ENCODE results near the gene LDLRAD1. TPM values are rescaled to one million over a fixed set of nuclear protein-coding genes. Genes with fewer than 3 reads are reported as not detected.
"Not testable (repeated sequence)": the region's sequence is repeated elsewhere in the genome, so short reads cannot be mapped to it uniquely, and the experiment has no call there.

The LDLRAD1 gene
- total and polyA plus RNA-seq, 4 donors, result 8.0 to 30.1 (median 26.8) TPM

GRCh38 chr1:54008876-54009275 lies 9.1 kb downstream of the LDLRAD1 start:
- Histone ChIP-seq H3K4me3 (no peak overlapping the region), H3K27me3 (ENCODE audit: control insufficient read depth in 3 of 3, insufficient read depth in 3 of 3, low read length in 2 of 3) (peaks cover 0 to 2% (median 0%) of the 10 kb centered on the region in 3 donors), H3K36me3 (ENCODE audit: control insufficient read depth in 4 of 4, insufficient read depth in 4 of 4, low read length in 4 of 4) (no peaks in the 10 kb centered on the region), H3K9me3 (ENCODE audit: control insufficient read depth in 4 of 4, insufficient read depth in 3 of 4, low read length in 3 of 4) (no peaks in the 10 kb centered on the region), H3K9ac (ENCODE audit: insufficient read depth in 1 of 2, low read length in 2 of 2) (no peak overlapping the region), H3K4me1 (ENCODE audit: control insufficient read depth in 5 of 5, insufficient read depth in 5 of 5, low read length in 5 of 5) (no peaks in the 10 kb centered on the region), H3K27ac (ENCODE audit: low read depth in 1 of 2, low read length in 1 of 2) (no peak overlapping the region)
- peak; percentile 6 to 32 (median 19) for DNase-seq
- WGBS, 2 donors, result 69 to 77% methylated on average over 13 of the region's 13 CpGs
- no peak for ATAC-seq (ENCODE audit: insufficient read depth, low FRiP score)
- TF ChIP-seq CTCF (IDR thresholded peaks at IDR 0.05; ENCODE audit: control extremely low read depth, extremely low read depth), result no peak

- H3K9ac ChIP-seq (ENCODE audit: insufficient read depth in 1 of 2, low read length in 2 of 2), result no peak overlapping the region
- no peak overlapping the region for H3K27ac ChIP-seq (ENCODE audit: low read depth in 1 of 2, low read length in 1 of 2)
- TF ChIP-seq CTCF (IDR thresholded peaks at IDR 0.05; ENCODE audit: control extremely low read depth, extremely low read depth), result no peak
- H3K4me3 ChIP-seq, result no peak overlapping the region
- no peaks in the 10 kb centered on the region for H3K36me3 ChIP-seq (ENCODE audit: control insufficient read depth in 4 of 4, insufficient read depth in 4 of 4, low read length in 4 of 4)
- peaks cover 0 to 2% (median 0%) of the 10 kb centered on the region in 5 donors for H3K4me1 ChIP-seq (ENCODE audit: control insufficient read depth in 5 of 5, insufficient read depth in 5 of 5, low read length in 5 of 5)
- WGBS, 2 donors, result 89 to 90% methylated on average over 4 of the region's 4 CpGs
- ATAC-seq (ENCODE audit: insufficient read depth, low FRiP score) (no peak), DNase-seq (no peak)
- no peaks in the 10 kb centered on the region for H3K27me3 ChIP-seq (ENCODE audit: control insufficient read depth in 3 of 3, insufficient read depth in 3 of 3, low read length in 2 of 3)
- H3K9me3 ChIP-seq (ENCODE audit: control insufficient read depth in 4 of 4, insufficient read depth in 3 of 4, low read length in 3 of 4), result no peaks in the 10 kb centered on the region
These were observed 10.4 kb downstream of the LDLRAD1 start for GRCh38 chr1:54007613-54008012.

- H3K36me3 ChIP-seq (ENCODE audit: control insufficient read depth in 4 of 4, insufficient read depth in 4 of 4, low read length in 4 of 4), result no peaks in the 10 kb centered on the region
- H3K9ac ChIP-seq (ENCODE audit: insufficient read depth in 1 of 2, low read length in 2 of 2), result no peak overlapping the region
- 74 to 84% methylated on average over 4 of the region's 4 CpGs for WGBS, 2 donors
- H3K9me3 ChIP-seq (ENCODE audit: control insufficient read depth in 4 of 4, insufficient read depth in 3 of 4, low read length in 3 of 4), result no peaks in the 10 kb centered on the region
- H3K27ac ChIP-seq (ENCODE audit: low read depth in 1 of 2, low read length in 1 of 2), result no peak overlapping the region
- DNase-seq (no peak), ATAC-seq (ENCODE audit: insufficient read depth, low FRiP score) (no peak)
- H3K4me1 ChIP-seq (ENCODE audit: control insufficient read depth in 5 of 5, insufficient read depth in 5 of 5, low read length in 5 of 5), result peaks cover 0 to 13% (median 0%) of the 10 kb centered on the region in 5 donors
- H3K4me3 ChIP-seq, result no peak overlapping the region
- TF ChIP-seq CTCF (IDR thresholded peaks at IDR 0.05; ENCODE audit: control extremely low read depth, extremely low read depth), result no peak
- no peaks in the 10 kb centered on the region for H3K27me3 ChIP-seq (ENCODE audit: control insufficient read depth in 3 of 3, insufficient read depth in 3 of 3, low read length in 2 of 3)
These were observed 11.5 kb downstream of the LDLRAD1 start for GRCh38 chr1:54006508-54006907.

GRCh38 chr1:54004481-54005049 lies 13.4 kb downstream of the LDLRAD1 start:
- H3K27ac ChIP-seq (ENCODE audit: low read depth in 1 of 2, low read length in 1 of 2), result no peak overlapping the region
- DNase-seq (no peak), ATAC-seq (ENCODE audit: insufficient read depth, low FRiP score) (no peak)
- H3K9ac ChIP-seq (ENCODE audit: insufficient read depth in 1 of 2, low read length in 2 of 2), result no peak overlapping the region
- H3K27me3 ChIP-seq (ENCODE audit: control insufficient read depth in 3 of 3, insufficient read depth in 3 of 3, low read length in 2 of 3), result no peaks in the 10 kb centered on the region
- TF ChIP-seq CTCF (IDR thresholded peaks at IDR 0.05; ENCODE audit: control extremely low read depth, extremely low read depth), result no peak
- no peak overlapping the region for H3K4me3 ChIP-seq
- H3K4me1 ChIP-seq (ENCODE audit: control insufficient read depth in 5 of 5, insufficient read depth in 5 of 5, low read length in 5 of 5), result peaks cover 0 to 14% (median 0%) of the 10 kb centered on the region in 5 donors
- H3K36me3 ChIP-seq (ENCODE audit: control insufficient read depth in 4 of 4, insufficient read depth in 4 of 4, low read length in 4 of 4), result no peaks in the 10 kb centered on the region
- 98% methylated on average over 27 of the region's 27 CpGs for WGBS, 2 donors
- no peaks in the 10 kb centered on the region for H3K9me3 ChIP-seq (ENCODE audit: control insufficient read depth in 4 of 4, insufficient read depth in 3 of 4, low read length in 3 of 4)

GRCh38 chr1:54003750-54004480 lies 14.1 kb downstream of the LDLRAD1 start:
- not testable (repeated sequence) for H3K27ac ChIP-seq (ENCODE audit: low read depth in 1 of 2, low read length in 1 of 2); H3K9ac ChIP-seq (ENCODE audit: insufficient read depth in 1 of 2, low read length in 2 of 2); H3K4me3 ChIP-seq; H3K27me3 ChIP-seq (ENCODE audit: control insufficient read depth in 3 of 3, insufficient read depth in 3 of 3, low read length in 2 of 3); H3K9me3 ChIP-seq (ENCODE audit: control insufficient read depth in 4 of 4, insufficient read depth in 3 of 4, low read length in 3 of 4); H3K36me3 ChIP-seq (ENCODE audit: control insufficient read depth in 4 of 4, insufficient read depth in 4 of 4, low read length in 4 of 4); ATAC-seq (ENCODE audit: insufficient read depth, low FRiP score); DNase-seq
- 93 to 95% methylated on average over 19 of the region's 19 CpGs for WGBS, 2 donors
- H3K4me1 ChIP-seq (ENCODE audit: control insufficient read depth in 5 of 5, insufficient read depth in 5 of 5, low read length in 5 of 5), result peaks cover 0 to 14% (median 0%) of the 10 kb centered on the region in 5 donors

All from lung (tissue), 12 donors.